DND-41 (cell line): ENCODE measurements around the gene DHRS3.

ENCODE experiments used
- ATAC-seq: fragments of 200-7000 bp; cut with Tn5 transposase; 3 replicates; pipeline ENCODE4 v1.9.1; 2021; ENCODE audit warnings: low read depth; ENCODE audit not compliant: insufficient read depth
- DNase-seq: peaks from one replicate; pipeline ENCODE4 v3.0.0-alpha.2; 2020
- H2AFZ ChIP-seq: 2 replicates; pipeline ENCODE4 v1.6.0; 2012; ENCODE audit warnings: low read depth, low read length
- H3K27ac ChIP-seq: 2 replicates; pipeline ENCODE4 v1.5.1; 2012; ENCODE audit warnings: low read length, inconsistent platforms
- H3K27me3 ChIP-seq: fragments of 200-600 bp; sonication (generic); 2 replicates; pipeline ENCODE4 v1.6.0; 2012; ENCODE audit warnings: low read length, mild to moderate bottlenecking, inconsistent platforms; ENCODE audit not compliant: insufficient read depth, poor library complexity
- H3K36me3 ChIP-seq: 2 replicates; pipeline ENCODE4 v1.5.1; 2012; ENCODE audit warnings: low read length, inconsistent platforms; ENCODE audit not compliant: insufficient read depth
- H3K4me1 ChIP-seq: 2 replicates; pipeline ENCODE4 v1.5.1; 2012; ENCODE audit warnings: mild to moderate bottlenecking, low read length; ENCODE audit not compliant: insufficient read depth
- H3K4me2 ChIP-seq: 2 replicates; pipeline ENCODE4 v1.6.0; 2012; ENCODE audit warnings: mild to moderate bottlenecking, moderate library complexity, low read length, inconsistent platforms; ENCODE audit not compliant: insufficient read depth
- H3K4me3 ChIP-seq, 2 experiments: fragments of 200-600 bp in 1 of 2; shearing (Covaris generic) in 1 of 2; 2 replicates each; pipeline ENCODE4 v1.5.1; 2012 to 2016; ENCODE audit warnings: inconsistent platforms in 2 of 2, low read length in 2 of 2, mild to moderate bottlenecking in 2 of 2, low read depth in 1 of 2, moderate library complexity in 1 of 2
- H3K79me2 ChIP-seq: 2 replicates; pipeline ENCODE4 v1.6.0; 2012; ENCODE audit warnings: low read length, inconsistent platforms; ENCODE audit not compliant: insufficient read depth
- H3K9ac ChIP-seq: 2 replicates; pipeline ENCODE4 v1.6.0; 2012; ENCODE audit warnings: low read depth, mild to moderate bottlenecking, inconsistent platforms, low read length, moderate library complexity
- H3K9me3 ChIP-seq: 2 replicates; pipeline ENCODE4 v1.5.1; 2012; ENCODE audit warnings: low read length, moderate library complexity, mild to moderate bottlenecking, inconsistent platforms; ENCODE audit not compliant: insufficient read depth, severe bottlenecking
- H4K20me1 ChIP-seq: 2 replicates; pipeline ENCODE4 v1.6.0; 2012; ENCODE audit warnings: low read length; ENCODE audit not compliant: insufficient read depth
- CTCF ChIP-seq: IDR thresholded peaks from 2 replicates; pipeline ENCODE4 v1.5.1; 2012; ENCODE audit warnings: borderline replicate concordance, low read length, moderate library complexity, mild to moderate bottlenecking; ENCODE audit not compliant: poor library complexity, severe bottlenecking; ENCODE audit errors: extremely low read depth
- EZH2 ChIP-seq: IDR thresholded peaks from 3 replicates; pipeline ENCODE4 v1.6.1; 2012; ENCODE audit warnings: borderline replicate concordance, low read depth, mild to moderate bottlenecking, moderate library complexity, low read length, inconsistent platforms; ENCODE audit not compliant: severe bottlenecking

DHRS3 gene

GRCh38 chr1:12618661-12618964, 603 bp upstream of the DHRS3 start:
- H2AFZ ChIP-seq = peak overlapping the region; percentile 64
- H3K4me3 ChIP-seq = peak overlapping the region; percentile 27 to 60; a peak in 3 of 4 replicates
- H3K9me3 ChIP-seq = no peaks in the 10 kb centered on the region
- H3K27me3 ChIP-seq = peaks cover 5% of the 10 kb centered on the region
- H3K9ac ChIP-seq = peak overlapping the region; percentile 65
- H3K4me1 ChIP-seq = peaks cover 73% of the 10 kb centered on the region
- TF ChIP-seq EZH2 = no peak
- ATAC-seq (0 out of 3 replicates have a peak, but pooled peaks have one; percentile 0), DNase-seq (no peak)
- H3K4me2 ChIP-seq = peak overlapping the region; percentile 68
- peaks cover 16% of the 10 kb centered on the region for H4K20me1 ChIP-seq
- peak overlapping the region; percentile 90 for H3K27ac ChIP-seq
- H3K36me3 ChIP-seq = peaks cover 3% of the 10 kb centered on the region; the same call in 1 of the 2 replicates
- H3K79me2 ChIP-seq = peaks cover 37% of the 10 kb centered on the region

DNA sequence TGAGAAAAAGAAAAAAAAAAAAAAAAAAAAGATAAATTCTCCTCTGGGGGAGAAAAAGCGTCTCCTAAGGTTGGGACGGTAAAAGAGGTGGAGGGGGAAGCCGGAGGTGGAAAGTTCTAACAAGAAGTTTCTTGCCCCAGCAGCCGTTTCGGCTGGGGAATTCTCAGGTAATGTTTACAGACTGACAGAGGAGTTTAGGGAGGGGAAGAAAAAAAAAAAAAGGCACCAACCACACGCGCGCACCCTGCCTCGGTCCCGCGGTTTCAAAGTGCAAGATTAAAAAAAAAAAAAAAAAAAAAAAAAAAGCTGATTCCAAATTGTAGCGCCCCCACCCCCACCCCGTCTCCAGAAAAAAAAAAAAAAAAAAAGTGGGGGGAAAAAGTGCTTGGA, 504 bp downstream of the DHRS3 start:
- DNase-seq (no peak), ATAC-seq (no peak)
- Histone ChIP-seq H2AFZ (peak overlapping the region; percentile 64), H3K27me3 (peaks cover 5% of the 10 kb centered on the region), H3K79me2 (peaks cover 47% of the 10 kb centered on the region), H3K9me3 (no peaks in the 10 kb centered on the region), H3K36me3 (peaks cover 13% of the 10 kb centered on the region), H3K9ac (peak overlapping the region; percentile 65), H3K27ac (peak overlapping the region; percentile 90), H3K4me2 (peak overlapping the region; percentile 68), H3K4me3 (peak overlapping the region; percentile 60 to 65; a peak in 3 of 4 replicates), H3K4me1 (peaks cover 79% of the 10 kb centered on the region), H4K20me1 (peaks cover 21% of the 10 kb centered on the region)
- TF ChIP-seq CTCF (no peak), EZH2 (no peak)

DNA sequence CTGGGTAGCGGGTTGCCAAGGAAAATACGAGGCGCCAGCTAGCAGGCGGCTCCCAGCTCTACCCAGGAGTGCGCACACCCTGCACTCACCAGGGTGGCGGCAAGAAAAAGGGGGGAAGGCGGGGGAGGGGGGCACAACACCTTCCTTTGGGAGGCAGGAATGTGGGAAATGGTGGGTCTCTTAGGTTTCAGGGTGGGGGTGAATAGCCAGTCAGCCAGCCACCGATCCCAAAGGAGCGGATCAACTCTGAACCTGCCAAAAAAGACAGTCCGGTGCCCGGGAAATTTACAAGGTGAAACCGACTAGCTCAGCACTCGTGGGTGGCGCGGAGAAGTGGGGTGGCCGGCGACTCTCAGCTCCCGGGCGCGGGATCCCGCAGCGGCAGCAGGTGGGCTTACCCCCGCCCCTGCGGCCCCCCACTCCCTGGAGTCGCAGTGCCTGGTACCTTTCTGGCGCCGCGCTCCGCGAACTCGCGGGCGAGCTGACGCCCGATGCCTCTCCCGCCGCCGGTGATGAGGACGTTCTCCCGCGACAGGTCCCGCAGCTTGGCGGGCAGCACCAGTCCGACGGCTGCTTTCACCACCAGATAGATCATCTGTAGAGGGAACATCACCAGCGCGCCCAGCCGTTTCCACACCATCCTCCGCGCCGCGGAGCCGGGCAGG, 1.2 kb downstream of the DHRS3 start:
- Histone ChIP-seq H2AFZ (peak overlapping the region; percentile 63), H3K9ac (peak overlapping the region; percentile 65), H4K20me1 (peaks cover 27% of the 10 kb centered on the region), H3K36me3 (peaks cover 19% of the 10 kb centered on the region), H3K79me2 (peaks cover 54% of the 10 kb centered on the region), H3K9me3 (no peaks in the 10 kb centered on the region), H3K4me3 (peak overlapping the region; percentile 60 to 65), H3K4me1 (peaks cover 75% of the 10 kb centered on the region), H3K27ac (peak overlapping the region; percentile 90), H3K27me3 (peaks cover 5% of the 10 kb centered on the region), H3K4me2 (peak overlapping the region; percentile 68)
- DNase-seq (peak; percentile 43), ATAC-seq (no peak)
- TF ChIP-seq EZH2 = peak; percentile 71
- no peak for TF ChIP-seq CTCF

DNA sequence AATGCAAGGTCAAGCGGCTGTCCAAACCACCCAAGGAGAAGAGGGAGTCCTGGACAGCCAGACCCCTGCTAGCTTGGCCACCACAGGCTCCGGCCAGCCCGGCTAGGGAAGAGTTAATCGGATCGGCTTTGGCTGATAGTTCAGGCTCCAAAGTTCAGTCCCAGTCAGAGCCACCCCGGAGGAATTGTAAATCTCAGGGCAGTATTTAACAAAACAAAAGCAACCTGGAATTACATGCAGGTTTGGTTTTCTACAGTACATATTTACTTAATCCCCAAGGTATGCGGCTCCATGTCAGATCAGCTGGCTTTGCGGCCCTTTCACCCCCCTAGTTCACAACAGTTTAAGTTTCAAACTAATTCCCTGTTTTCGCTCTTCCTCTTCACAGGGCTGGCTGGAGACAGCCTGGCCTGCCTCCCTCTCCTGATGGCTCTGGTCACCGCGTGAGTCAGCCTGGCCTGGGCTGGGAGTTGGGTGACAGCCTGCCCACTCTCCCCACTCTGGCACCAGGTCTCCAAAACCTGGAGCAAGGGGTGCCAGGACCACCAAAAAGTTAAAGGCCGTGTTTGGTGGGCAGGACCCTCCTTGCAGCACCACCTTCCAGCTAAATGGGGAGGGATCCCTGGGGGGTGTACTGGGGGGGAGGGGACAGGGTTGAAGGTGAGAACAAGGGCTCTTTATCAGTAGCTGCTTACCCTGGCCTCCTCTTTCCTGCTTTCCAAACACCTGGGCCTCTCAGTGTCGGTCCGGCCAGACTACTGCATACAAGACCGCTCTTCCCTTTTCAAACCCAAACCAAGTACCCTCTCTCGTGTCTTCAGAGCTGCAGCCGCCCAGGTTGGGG, 1.9 kb downstream of the DHRS3 start:
- Histone ChIP-seq H3K27ac (peak overlapping the region; percentile 90), H3K4me3 (peak overlapping the region; percentile 60 to 65; a peak in 3 of 4 replicates), H3K9ac (peak overlapping the region; percentile 65), H3K9me3 (no peaks in the 10 kb centered on the region), H3K4me2 (peak overlapping the region; percentile 68), H3K36me3 (peaks cover 24% of the 10 kb centered on the region), H3K27me3 (peaks cover 5% of the 10 kb centered on the region), H3K4me1 (peaks cover 68% of the 10 kb centered on the region), H4K20me1 (peaks cover 28% of the 10 kb centered on the region), H3K79me2 (peaks cover 59% of the 10 kb centered on the region), H2AFZ (0 out of 2 replicates have a peak overlapping the region, but pooled peaks have one; percentile 63)
- TF ChIP-seq CTCF = no peak
- no peak for TF ChIP-seq EZH2
- DNase-seq (peak; percentile 27), ATAC-seq (no peak)
